IgD-negative memory B cell (primary cell): Measurements from ENCODE around the gene CGA. TPM values are rescaled to one million over a fixed set of nuclear protein-coding genes. Genes with fewer than 3 reads are reported as not detected.

Source experiments
- H3K27ac Mint-ChIP-seq, 3 donors: one replicate each; pipeline ENCODE4 v1.8.0; 2020 to 2022; ENCODE audit warnings: mild to moderate bottlenecking in 3 of 3, mixed read lengths in 3 of 3, moderate library complexity in 1 of 3
- H3K27me3 Mint-ChIP-seq: one replicate; pipeline ENCODE4 v1.8.0; 2021; ENCODE audit warnings: mixed read lengths
- H3K36me3 Mint-ChIP-seq: one replicate; pipeline ENCODE4 v1.8.0; 2020; ENCODE audit warnings: mild to moderate bottlenecking, mixed read lengths
- H3K4me1 Mint-ChIP-seq, 3 donors: one replicate each; pipeline ENCODE4 v1.8.0; 2020 to 2022; ENCODE audit warnings: mixed read lengths in 3 of 3, mild to moderate bottlenecking in 1 of 3
- H3K4me3 Mint-ChIP-seq, 4 donors: one replicate each; pipeline ENCODE4 v1.8.0; 2020 to 2022; ENCODE audit warnings: mild to moderate bottlenecking in 4 of 4, mixed read lengths in 4 of 4, moderate library complexity in 3 of 4
- H3K9me3 Mint-ChIP-seq, 3 donors: one replicate each; pipeline ENCODE4 v1.8.0; 2020 to 2021; ENCODE audit warnings: mixed read lengths in 3 of 3, mild to moderate bottlenecking in 1 of 3
- polyA plus RNA-seq: library from polyadenylated mRNA; unstranded; fragments of 300-500 nt; fragmentation: Illumina TruSeq; gene quantifications from one replicate; pipeline ENCODE4 v1.2.3, GENCODE V29; 2021

Gene CGA
- polyA plus RNA-seq, 1 donor from 2014 or later, result not detected

GRCh38 chr6:87070741-87071140 is 24.2 kb downstream of the CGA start:
- H3K27ac Mint-ChIP-seq, result no peak overlapping the region
- no peaks in the 10 kb centered on the region for H3K27me3 Mint-ChIP-seq

GRCh38 chr6:87068795-87069194 is 26.1 kb downstream of the CGA start:
- peaks cover 2% of the 10 kb centered on the region for H3K27me3 Mint-ChIP-seq
- peaks cover 2% of the 10 kb centered on the region for H3K36me3 Mint-ChIP-seq
- H3K9me3 Mint-ChIP-seq, result no peaks in the 10 kb centered on the region
- peaks cover 0 to 9% (median 9%) of the 10 kb centered on the region in 3 donors for H3K4me1 Mint-ChIP-seq
- peak overlapping the region in 1 of 3 donors; percentile 65 for H3K27ac Mint-ChIP-seq
- no peak overlapping the region for H3K4me3 Mint-ChIP-seq

More at GRCh38 chr6:87070741-87071140, 24.2 kb downstream of the CGA start:
- Mint-ChIP-seq H3K9me3 (no peaks in the 10 kb centered on the region), H3K36me3 (peaks cover 2% of the 10 kb centered on the region), H3K4me1 (peaks cover 0 to 9% (median 9%) of the 10 kb centered on the region in 3 donors), H3K4me3 (no peak overlapping the region)

GRCh38 chr6:87066449-87067333 is 28.2 kb downstream of the CGA start:
- H3K27ac Mint-ChIP-seq, result peak overlapping the region in 1 of 3 donors; percentile 15
- peaks cover 2% of the 10 kb centered on the region for H3K27me3 Mint-ChIP-seq
- H3K9me3 Mint-ChIP-seq, result no peaks in the 10 kb centered on the region
- peak overlapping the region; percentile 76 to 93 (median 80) for H3K4me3 Mint-ChIP-seq
- H3K4me1 Mint-ChIP-seq, result peaks cover 1 to 9% (median 9%) of the 10 kb centered on the region in 3 donors
- H3K36me3 Mint-ChIP-seq, result peaks cover 2% of the 10 kb centered on the region

- Mint-ChIP-seq H3K4me1 (peaks cover 1 to 9% (median 9%) of the 10 kb centered on the region in 3 donors), H3K27ac (no peak overlapping the region), H3K9me3 (no peaks in the 10 kb centered on the region), H3K4me3 (no peak overlapping the region), H3K27me3 (peaks cover 3% of the 10 kb centered on the region), H3K36me3 (peaks cover 2% of the 10 kb centered on the region)
These were observed 29.8 kb downstream of the CGA start for GRCh38 chr6:87065117-87065516.

GRCh38 chr6:87059943-87060342 is 35.0 kb downstream of the CGA start:
- no peak overlapping the region for H3K27ac Mint-ChIP-seq
- no peaks in the 10 kb centered on the region for H3K9me3 Mint-ChIP-seq
- peaks cover 4 to 14% (median 10%) of the 10 kb centered on the region in 3 donors for H3K4me1 Mint-ChIP-seq
- peaks cover 1% of the 10 kb centered on the region for H3K36me3 Mint-ChIP-seq
- peaks cover 3% of the 10 kb centered on the region for H3K27me3 Mint-ChIP-seq
- H3K4me3 Mint-ChIP-seq, result no peak overlapping the region

GRCh38 chr6:87054143-87054833 is 40.6 kb downstream of the CGA start:
- no peaks in the 10 kb centered on the region for H3K9me3 Mint-ChIP-seq
- H3K36me3 Mint-ChIP-seq, result peaks cover under 1% of the 10 kb centered on the region
- no peaks in the 10 kb centered on the region for H3K27me3 Mint-ChIP-seq
- peaks cover 27 to 37% (median 36%) of the 10 kb centered on the region in 3 donors for H3K4me1 Mint-ChIP-seq
- peak overlapping the region; percentile 9 to 86 (median 63) for H3K4me3 Mint-ChIP-seq
- H3K27ac Mint-ChIP-seq, result peak overlapping the region in 2 of 3 donors; percentile 65 to 89

- H3K4me1 Mint-ChIP-seq, result peaks cover 34 to 46% (median 44%) of the 10 kb centered on the region in 3 donors
- no peak overlapping the region for H3K27ac Mint-ChIP-seq
- H3K4me3 Mint-ChIP-seq, result peak overlapping the region in 1 of 4 donors; percentile 84
- no peaks in the 10 kb centered on the region for H3K9me3 Mint-ChIP-seq
- no peaks in the 10 kb centered on the region for H3K27me3 Mint-ChIP-seq
- no peaks in the 10 kb centered on the region for H3K36me3 Mint-ChIP-seq
These were observed 41.6 kb downstream of the CGA start for GRCh38 chr6:87053312-87053711.

GRCh38 chr6:87049779-87050178 is 45.1 kb downstream of the CGA start:
- no peak overlapping the region for H3K27ac Mint-ChIP-seq

GRCh38 chr6:87045521-87046075 is 49.3 kb downstream of the CGA start:
- peak overlapping the region in 3 of 4 donors; percentile 50 to 75 (median 75) for H3K4me3 Mint-ChIP-seq
- no peaks in the 10 kb centered on the region for H3K36me3 Mint-ChIP-seq
- H3K27ac Mint-ChIP-seq, result no peak overlapping the region
- H3K27me3 Mint-ChIP-seq, result peaks cover 3% of the 10 kb centered on the region
- H3K4me1 Mint-ChIP-seq, result peaks cover 19 to 28% (median 21%) of the 10 kb centered on the region in 3 donors
- H3K9me3 Mint-ChIP-seq, result peaks cover 0 to 2% (median 0%) of the 10 kb centered on the region in 3 donors

More at GRCh38 chr6:87049779-87050178, 45.1 kb downstream of the CGA start:
- Mint-ChIP-seq H3K27me3 (no peaks in the 10 kb centered on the region), H3K9me3 (no peaks in the 10 kb centered on the region), H3K36me3 (no peaks in the 10 kb centered on the region), H3K4me1 (peaks cover 32 to 37% (median 34%) of the 10 kb centered on the region in 3 donors), H3K4me3 (peak overlapping the region in 1 of 4 donors; percentile 0)

GRCh38 chr6:87040729-87041128 is 54.2 kb downstream of the CGA start:
- H3K36me3 Mint-ChIP-seq, result peaks cover 11% of the 10 kb centered on the region
- H3K9me3 Mint-ChIP-seq, result peaks cover 0 to 4% (median 0%) of the 10 kb centered on the region in 3 donors
- H3K27me3 Mint-ChIP-seq, result peaks cover 3% of the 10 kb centered on the region
- peaks cover 0 to 2% (median 0%) of the 10 kb centered on the region in 3 donors for H3K4me1 Mint-ChIP-seq
- H3K4me3 Mint-ChIP-seq, result no peak overlapping the region
- H3K27ac Mint-ChIP-seq, result no peak overlapping the region

Other genes with a start within 250 kb of the CGA start
- not detected for gene HTR1E, start 157.6 kb downstream of the CGA start, polyA plus RNA-seq
- gene ZNF292, start 60.5 kb upstream of the CGA start, polyA plus RNA-seq, result 37.2 TPM
- 10.4 TPM for gene SMIM8, start 227.5 kb upstream of the CGA start, polyA plus RNA-seq
- gene GJB7, start 234.2 kb upstream of the CGA start, polyA plus RNA-seq, result not detected
- 0.56 TPM for gene C6orf163, start 249.7 kb upstream of the CGA start, polyA plus RNA-seq